ENCODE data around the gene CLEC4D.
"Not testable (repeated sequence)": the region's sequence is repeated elsewhere in the genome, so short reads cannot be mapped to it uniquely, and the experiment has no call there.

The CLEC4D gene

GRCh38 chr12:8513256-8513655 lies at the start of gene CLEC4D:
TSS of gene CLEC4D (plus strand) at chr12:8513503. CDS start at chr12:8513733, 230 bp downstream.
- no peak for DNase-seq (ENCODE audit: low spot score)

- DNase-seq (ENCODE audit: low spot score), result no peak
Observed at GRCh38 chr12:8465301-8465996, 47.9 kb upstream of the CLEC4D start.

DNA sequence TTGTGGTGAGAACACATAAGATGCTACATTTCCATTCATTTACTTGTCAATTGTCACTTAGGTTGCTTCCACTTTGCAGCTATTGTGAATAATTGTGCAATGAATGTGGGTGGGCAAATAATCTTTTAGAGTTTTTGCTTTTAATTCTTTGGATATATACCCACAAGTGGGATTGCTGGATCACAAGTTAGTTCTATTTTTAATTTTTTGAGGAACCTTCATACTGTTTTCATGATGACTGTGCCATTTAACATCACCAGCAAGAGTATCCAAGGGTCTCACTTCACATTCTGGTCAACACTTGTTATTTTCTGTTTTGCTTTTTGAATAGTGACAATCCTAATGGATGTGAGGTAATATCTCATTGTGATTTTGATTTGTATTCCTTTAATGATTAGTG lies 47.1 kb upstream of the CLEC4D start:
- DNase-seq (ENCODE audit: low spot score), result no peak

DNA sequence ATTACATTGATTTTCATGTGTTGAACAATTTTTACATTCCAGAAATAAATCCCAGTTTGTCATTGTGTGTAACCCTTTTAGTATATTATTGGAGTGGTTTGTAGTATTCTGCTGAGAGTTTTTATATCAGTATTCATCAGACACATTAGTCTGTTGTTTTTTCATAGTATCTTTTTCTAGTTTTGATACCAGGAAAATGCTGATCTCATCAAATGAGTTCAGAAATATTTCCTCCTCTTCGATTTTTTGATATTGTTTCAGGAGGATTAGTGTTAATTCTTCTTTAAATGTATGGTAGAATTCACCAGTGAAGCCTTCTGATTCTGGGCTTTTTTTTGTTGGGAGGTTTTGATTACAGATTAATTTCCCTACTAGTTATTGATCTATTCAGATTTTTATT lies 42.2 kb upstream of the CLEC4D start:
- DNase-seq (ENCODE audit: low spot score), result no peak

- DNase-seq (ENCODE audit: low spot score), result no peak
Observed at GRCh38 chr12:8475508-8476203, 37.6 kb upstream of the CLEC4D start.

DNA sequence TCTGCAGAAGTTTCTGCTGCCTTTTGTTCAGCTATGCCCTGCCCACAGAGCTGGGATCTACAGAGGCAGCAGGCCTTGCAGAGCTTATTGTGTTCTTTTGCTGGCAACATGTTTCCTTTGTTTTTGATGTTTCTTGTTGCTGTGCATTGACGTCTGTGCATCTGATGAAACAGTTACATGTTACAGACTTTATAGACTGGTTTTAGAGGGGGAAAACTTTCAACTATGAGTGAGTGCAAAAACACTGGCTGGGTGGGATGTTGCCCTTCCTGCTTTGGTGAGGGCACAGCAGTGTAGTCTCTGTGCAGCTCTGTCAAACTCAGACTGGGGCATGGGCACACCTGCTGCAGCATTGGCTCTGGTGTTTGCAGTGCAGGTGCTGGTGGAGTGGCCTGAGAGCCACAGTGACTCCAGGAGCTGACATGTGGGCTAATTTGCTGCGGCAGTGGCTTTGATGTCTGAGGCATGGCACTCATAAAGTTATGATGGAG lies 30.7 kb upstream of the CLEC4D start:
- no peak for DNase-seq (ENCODE audit: low spot score)

DNA sequence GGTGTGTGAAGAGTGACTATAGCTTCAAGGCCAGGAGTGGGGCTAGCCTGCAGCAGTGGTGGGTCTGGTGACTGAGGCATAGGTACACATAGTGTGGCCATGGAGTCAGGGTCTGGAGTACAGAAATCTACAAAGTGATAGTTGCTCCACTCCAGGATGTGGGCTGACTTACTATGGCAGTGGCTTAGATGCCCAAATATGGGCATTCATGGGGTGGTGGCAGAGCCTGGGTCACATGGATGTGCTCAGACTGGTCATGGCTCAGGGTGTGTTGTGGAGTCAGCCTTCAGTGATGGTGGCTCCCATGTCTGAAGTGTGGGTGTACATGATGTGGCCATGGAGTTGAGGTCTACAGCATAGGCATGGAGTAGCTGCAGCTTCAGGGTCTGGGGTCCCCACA lies 30.2 kb upstream of the CLEC4D start:
- no peak for DNase-seq (ENCODE audit: low spot score)

- no peak for DNase-seq (ENCODE audit: low spot score)
Observed at GRCh38 chr12:8491646-8492530, 21.4 kb upstream of the CLEC4D start.

GRCh38 chr12:8493084-8493483 lies 20.2 kb upstream of the CLEC4D start:
- no peak for DNase-seq (ENCODE audit: low spot score)

GRCh38 chr12:8495671-8496070 lies 17.6 kb upstream of the CLEC4D start:
- DNase-seq (ENCODE audit: low spot score), result not testable (repeated sequence)

DNA sequence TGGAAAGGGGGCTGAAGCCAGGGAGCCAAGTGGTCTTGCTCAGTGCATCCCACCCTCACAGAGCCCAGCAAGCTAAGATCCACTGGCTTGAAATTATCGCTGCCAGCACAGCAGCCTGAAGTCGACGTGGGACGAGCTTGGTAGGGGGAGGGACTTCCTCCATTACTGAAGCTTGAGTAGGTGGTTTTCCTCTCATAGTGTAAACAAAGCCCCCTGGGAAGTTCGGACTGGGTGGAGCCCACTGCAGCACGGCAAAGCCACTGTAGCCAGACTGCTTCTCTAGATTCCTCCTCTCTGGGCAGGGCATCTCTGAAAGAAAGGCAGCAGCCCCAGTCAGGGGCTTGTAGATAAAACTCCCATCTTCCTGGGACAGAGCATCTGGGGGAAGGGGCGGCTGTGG lies 17.2 kb upstream of the CLEC4D start:
- not testable (repeated sequence) for DNase-seq (ENCODE audit: low spot score)

GRCh38 chr12:8499616-8500015 lies 13.7 kb upstream of the CLEC4D start:
- peak; percentile 17 for DNase-seq (ENCODE audit: low spot score)

DNA sequence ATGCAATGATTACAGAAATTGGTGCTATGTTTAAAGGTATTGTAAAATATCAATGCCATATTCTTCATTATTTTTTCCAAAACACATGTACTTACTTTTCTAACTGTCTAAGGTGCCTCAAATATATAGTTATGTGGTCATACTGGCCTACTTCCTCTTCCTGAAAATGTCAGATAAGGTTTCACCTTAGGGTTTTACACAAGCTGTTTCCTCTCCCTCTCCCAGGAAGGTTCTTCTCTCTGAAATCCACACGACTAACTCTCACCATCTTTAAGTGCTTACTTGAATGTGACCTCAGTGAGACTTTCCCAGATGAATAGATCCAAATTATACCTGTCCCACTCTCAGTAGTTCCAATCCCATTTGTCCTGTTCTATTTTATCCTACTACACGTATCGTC lies 11.6 kb upstream of the CLEC4D start:
- no peak for DNase-seq (ENCODE audit: low spot score)

DNA sequence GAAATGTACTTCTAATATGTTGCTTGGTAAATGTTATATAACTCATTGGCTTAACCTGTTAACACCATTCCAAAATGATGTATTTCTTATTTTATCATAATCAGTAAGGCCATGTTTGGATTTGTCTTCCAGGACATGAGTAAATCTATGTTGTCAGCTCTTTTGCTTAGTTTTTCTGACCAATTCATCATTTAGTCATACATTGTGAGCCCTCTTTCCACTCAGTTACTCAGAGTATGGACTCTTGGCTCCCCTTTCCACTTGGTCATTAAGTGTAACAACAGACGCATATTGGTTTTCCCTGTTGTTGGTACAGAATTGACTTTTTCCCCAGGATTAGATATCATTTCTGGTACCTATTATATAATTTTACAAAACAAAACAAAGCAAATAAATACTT lies 9.0 kb upstream of the CLEC4D start:
- DNase-seq (ENCODE audit: low spot score), result no peak

- DNase-seq (ENCODE audit: low spot score), result no peak
Observed at GRCh38 chr12:8507596-8507995, 5.7 kb upstream of the CLEC4D start.

GRCh38 chr12:8508223-8508622 lies 5.1 kb upstream of the CLEC4D start:
- DNase-seq (ENCODE audit: low spot score), result no peak

GRCh38 chr12:8508910-8509841 lies 4.1 kb upstream of the CLEC4D start:
- no peak for DNase-seq (ENCODE audit: low spot score)

- DNase-seq (ENCODE audit: low spot score), result no peak
Observed at GRCh38 chr12:8517971-8518370, 4.7 kb downstream of the CLEC4D start.

- DNase-seq (ENCODE audit: low spot score), result no peak
Observed at GRCh38 chr12:8519171-8519570, 5.9 kb downstream of the CLEC4D start.

DNA sequence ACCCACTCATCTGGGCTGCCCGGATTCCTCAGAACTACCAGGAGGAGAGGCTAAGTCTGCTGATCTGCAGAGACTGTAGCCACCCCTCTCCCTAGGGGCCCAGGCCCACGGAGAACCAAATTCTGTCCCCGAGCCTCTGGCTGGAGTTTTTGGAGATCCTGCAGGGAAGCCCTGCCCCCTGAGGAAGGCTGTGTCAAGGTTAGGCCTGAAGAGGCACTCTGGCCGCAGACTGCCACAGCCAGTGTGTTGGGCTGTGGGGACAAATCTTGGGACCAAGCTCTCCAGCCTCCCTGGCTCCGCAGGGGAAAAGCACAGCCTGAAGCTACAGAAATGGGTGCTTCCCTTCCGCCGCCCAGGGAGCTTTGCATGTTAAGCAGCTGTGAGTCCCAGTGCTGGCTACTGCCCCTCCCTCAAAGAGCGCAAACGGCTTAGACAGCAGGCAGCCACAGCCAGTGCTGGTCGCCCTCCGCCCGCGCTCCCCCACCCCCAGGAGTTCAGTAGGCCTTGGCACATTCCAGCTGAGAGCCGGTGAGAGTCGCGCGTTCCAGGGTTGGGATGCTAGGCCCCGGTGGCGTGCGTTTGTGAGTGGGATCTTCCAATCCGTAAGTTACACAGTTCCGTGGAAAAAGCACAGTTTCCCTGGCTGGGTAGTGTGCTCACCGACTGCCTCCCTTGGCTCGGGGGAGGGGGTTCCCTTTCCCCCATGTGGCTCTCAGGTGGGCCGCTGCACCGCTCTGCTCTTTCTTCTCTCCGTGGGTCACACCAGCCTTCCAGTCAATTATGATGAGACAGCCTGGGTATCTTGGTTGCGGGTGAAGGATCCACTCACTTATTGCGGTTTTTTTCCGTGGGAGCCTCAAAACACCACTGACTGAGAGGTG lies 14.2 kb downstream of the CLEC4D start:
- DNase-seq (ENCODE audit: low spot score), result no peak

Measured in kidney tubule cell (primary cell).